GM18526 (cell line): ENCODE results near the gene FBXO31.

Experiments used
- POLR2A ChIP-seq: IDR thresholded peaks from 3 replicates; pipeline ENCODE4 v1.6.1; 2011; ENCODE audit not compliant: insufficient read length; ENCODE audit errors: extremely low read depth

The FBXO31 gene

GRCh38 chr16:87306516-87306915 lies 77.1 kb downstream of the FBXO31 start:
- no peak for TF ChIP-seq POLR2A

DNA sequence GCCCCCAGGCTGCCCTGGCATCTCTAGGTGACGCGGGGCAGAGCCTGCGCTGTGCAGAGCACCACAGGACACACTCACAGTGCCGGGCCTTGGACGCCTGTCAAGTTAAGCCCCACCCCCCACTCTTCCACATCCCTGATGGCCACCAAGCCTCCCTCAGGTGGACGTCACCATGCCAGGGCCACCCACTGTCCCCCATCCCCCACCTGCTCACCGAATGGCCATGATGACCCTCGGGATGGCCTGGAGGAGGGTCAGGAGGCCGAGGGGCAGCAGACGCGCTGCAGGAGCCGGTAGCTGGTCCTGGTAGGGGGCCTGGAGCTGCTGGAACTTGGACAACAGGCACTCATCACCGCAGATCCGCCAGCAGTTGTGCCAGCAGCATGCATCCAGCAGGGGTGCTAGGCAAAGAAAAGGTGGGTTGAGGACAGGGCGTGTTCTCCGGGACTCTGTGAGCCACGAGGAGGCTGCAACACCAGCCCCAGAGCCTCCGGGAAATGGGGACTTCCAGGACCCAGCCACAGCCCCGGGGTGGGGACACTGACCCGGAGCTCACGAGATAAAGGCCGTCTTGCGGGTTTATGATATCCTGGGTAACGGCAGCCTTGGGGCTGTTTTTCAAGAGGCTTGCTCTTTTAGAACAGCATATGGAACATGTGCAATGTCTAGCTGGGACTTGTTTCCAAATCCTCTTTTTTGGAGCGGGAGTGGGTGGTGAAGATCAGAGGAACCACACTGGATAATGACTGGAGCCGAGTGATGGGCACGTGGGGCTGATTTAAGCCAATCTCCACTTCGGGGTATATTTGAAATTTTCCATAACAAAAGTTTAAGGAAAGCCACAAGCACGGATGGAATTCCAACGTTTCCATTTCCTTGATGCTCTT lies 77.8 kb downstream of the FBXO31 start:
- TF ChIP-seq POLR2A: no peak

DNA sequence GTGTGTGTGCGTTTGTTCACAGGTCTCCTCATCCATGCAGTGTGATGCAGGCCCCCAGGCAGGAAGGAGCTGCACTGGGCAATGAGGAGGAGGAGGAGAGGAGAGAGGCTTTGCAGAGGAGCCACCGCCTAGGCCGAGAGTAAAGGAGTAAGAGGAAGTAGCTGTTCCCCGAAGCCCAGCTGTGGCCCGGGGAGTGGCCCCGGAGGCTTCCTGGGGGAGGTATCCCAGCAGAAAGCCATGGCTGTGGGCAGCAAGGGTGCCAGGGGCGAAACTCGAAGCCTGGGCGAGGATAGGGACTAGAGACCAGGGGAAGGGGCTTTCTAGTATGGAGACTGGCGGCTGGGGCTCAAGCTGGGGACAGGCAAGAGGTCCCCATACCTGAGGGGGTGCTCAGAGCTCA lies 78.6 kb downstream of the FBXO31 start:
- TF ChIP-seq POLR2A: no peak

- TF ChIP-seq POLR2A: no peak
Measured at GRCh38 chr16:87303962-87304521, 79.5 kb downstream of the FBXO31 start.

- no peak for TF ChIP-seq POLR2A
Measured at GRCh38 chr16:87303431-87303930, 80.1 kb downstream of the FBXO31 start.

- TF ChIP-seq POLR2A: no peak
Measured at GRCh38 chr16:87298857-87299465, 84.6 kb downstream of the FBXO31 start.

DNA sequence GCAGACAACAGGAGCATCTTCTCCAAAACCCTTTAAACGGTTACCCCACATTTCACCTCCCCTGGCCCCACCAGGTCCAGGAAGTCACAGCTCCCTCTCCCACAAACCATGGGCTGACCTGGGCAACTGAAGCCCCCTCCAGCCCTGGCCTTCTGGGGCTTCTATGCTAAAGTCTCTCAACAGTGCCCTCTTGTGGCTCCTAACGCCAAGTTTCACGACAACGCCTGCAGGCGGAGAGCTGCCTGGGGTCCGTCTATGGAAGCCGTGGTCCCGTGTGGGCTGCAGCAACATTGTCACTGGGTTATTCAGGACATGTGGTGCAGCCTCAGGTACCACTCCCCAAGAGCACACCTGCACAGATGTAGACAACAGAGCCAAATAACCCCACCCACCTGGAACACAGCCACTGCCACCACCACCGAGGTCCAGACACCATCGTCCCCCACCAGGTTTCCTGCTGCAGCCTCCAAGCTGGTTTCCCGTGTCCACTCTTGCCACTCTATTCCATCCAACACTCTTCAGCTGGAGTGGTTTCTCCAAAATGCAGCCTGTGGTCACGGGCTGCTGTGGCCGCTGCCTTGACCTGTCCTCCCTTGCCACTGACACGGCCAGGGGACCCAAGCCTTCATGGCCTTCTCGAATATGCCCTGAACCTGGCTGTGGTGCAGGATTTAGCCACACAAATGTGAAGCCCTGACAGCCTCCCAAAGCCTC lies 85.5 kb downstream of the FBXO31 start:
- TF ChIP-seq POLR2A: no peak

GRCh38 chr16:87297407-87297806 lies 86.2 kb downstream of the FBXO31 start:
- TF ChIP-seq POLR2A: no peak

GRCh38 chr16:87295661-87296531 lies 87.7 kb downstream of the FBXO31 start:
- no peak for TF ChIP-seq POLR2A

GRCh38 chr16:87295259-87295658 lies 88.3 kb downstream of the FBXO31 start:
- no peak for TF ChIP-seq POLR2A

DNA sequence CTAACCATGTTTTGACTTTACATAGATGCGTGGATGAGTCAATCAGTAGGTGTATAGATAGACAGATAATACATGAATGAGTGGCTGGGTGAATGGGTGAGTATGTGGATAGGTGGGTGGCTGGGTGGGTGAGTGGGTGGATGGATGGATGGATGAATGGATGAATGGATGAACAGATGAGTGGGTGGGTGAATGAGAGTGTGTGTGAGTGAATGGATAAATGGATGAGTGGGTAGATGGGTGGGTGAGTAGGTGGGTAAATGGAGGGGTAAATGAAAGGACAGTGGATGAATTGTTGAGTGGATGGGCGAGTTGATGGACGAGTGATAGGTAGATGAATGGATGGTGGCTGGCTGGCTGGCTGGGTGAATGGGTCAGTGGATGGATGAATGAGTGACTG lies 89.6 kb downstream of the FBXO31 start:
- no peak for TF ChIP-seq POLR2A

GRCh38 chr16:87291944-87292343 lies 91.6 kb downstream of the FBXO31 start:
- TF ChIP-seq POLR2A: no peak

DNA sequence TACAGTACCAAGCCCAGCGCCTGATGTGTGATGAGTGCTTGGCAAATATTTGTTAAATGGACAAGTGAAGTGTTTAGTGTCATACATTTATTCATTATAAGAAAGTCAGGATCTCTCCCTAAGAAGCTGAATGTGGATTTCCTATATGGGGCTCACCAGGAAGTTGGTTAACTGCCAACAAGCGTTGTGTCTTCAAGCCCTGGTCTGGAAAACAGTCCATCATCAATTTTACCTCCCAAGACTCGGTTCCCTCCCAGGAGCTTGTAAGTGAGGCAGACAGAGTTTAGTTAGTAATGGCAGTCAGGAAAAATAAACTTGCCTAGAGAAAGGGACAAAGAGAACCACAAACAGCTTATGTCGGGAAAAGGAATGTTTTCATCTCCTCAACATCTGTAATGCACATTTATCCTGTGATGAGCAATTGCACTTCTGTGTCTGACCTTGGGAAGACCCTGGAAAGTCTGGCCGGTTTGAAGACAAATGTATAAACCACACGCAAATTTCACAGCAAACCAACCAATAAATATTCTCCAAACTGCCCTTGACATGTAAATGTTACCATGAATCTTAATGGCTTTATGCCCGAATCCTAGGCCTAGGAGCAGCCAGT lies 94.7 kb downstream of the FBXO31 start:
- no peak for TF ChIP-seq POLR2A
